ENCODE results near the gene GPER1. TPM values are rescaled to one million over a fixed set of nuclear protein-coding genes. Genes with fewer than 3 reads are reported as not detected.
A peak's percentile ranks its signal among the peaks of the same experiment; 100 is the strongest.

Gene GPER1
- polyA plus RNA-seq, 6 donors from 2014 or later, result 0.40 to 0.88 (median 0.65) TPM; not detected in 3

DNA sequence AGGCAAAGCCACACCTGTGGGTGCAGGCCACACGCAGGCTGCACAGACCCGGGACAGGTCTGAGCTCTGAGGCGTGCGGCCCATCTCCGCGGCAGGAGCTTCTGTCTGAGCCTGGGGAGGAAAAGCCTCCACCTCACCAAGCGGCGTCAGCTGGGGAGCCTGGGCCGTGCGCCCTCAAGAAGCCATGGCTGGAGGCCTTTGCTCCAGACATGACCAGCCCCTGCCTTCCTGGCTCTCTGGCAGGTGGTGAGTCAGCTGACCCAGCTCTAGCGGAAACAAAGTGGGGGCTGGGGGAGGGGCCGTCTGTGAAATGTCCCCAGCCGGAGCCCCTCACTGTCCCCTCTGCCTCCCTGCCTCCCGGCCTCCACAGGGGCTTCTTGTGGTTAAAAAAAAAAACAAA, 12.5 kb downstream of the GPER1 start:
- H3K4me3 Mint-ChIP-seq, result no peak overlapping the region
- DNase-seq (no peak), ATAC-seq (ENCODE audit: low read depth in 2 of 2) (no peak)
- peaks cover 0 to 6% (median 3%) of the 10 kb centered on the region in 7 donors for H3K9me3 Mint-ChIP-seq
- H3K36me3 Mint-ChIP-seq, result peaks cover 13 to 16% of the 10 kb centered on the region in 2 donors
- peaks cover 9 to 12% (median 12%) of the 10 kb centered on the region in 3 donors for H3K4me1 Mint-ChIP-seq
- H3K27ac Mint-ChIP-seq, result no peak overlapping the region
- no peaks in the 10 kb centered on the region for H3K27me3 Mint-ChIP-seq

GRCh38 chr7:1100834-1101562, 13.1 kb downstream of the GPER1 start:
- Mint-ChIP-seq H3K4me3 (no peak overlapping the region), H3K27ac (no peak overlapping the region), H3K9me3 (peaks cover 0 to 6% (median 3%) of the 10 kb centered on the region in 7 donors), H3K27me3 (peaks cover 0 to 3% (median 2%) of the 10 kb centered on the region in 3 donors), H3K36me3 (peaks cover 14 to 16% of the 10 kb centered on the region in 2 donors), H3K4me1 (peaks cover 13 to 18% (median 15%) of the 10 kb centered on the region in 3 donors)
- DNase-seq (no peak), ATAC-seq (ENCODE audit: low read depth in 2 of 2) (no peak)

DNA sequence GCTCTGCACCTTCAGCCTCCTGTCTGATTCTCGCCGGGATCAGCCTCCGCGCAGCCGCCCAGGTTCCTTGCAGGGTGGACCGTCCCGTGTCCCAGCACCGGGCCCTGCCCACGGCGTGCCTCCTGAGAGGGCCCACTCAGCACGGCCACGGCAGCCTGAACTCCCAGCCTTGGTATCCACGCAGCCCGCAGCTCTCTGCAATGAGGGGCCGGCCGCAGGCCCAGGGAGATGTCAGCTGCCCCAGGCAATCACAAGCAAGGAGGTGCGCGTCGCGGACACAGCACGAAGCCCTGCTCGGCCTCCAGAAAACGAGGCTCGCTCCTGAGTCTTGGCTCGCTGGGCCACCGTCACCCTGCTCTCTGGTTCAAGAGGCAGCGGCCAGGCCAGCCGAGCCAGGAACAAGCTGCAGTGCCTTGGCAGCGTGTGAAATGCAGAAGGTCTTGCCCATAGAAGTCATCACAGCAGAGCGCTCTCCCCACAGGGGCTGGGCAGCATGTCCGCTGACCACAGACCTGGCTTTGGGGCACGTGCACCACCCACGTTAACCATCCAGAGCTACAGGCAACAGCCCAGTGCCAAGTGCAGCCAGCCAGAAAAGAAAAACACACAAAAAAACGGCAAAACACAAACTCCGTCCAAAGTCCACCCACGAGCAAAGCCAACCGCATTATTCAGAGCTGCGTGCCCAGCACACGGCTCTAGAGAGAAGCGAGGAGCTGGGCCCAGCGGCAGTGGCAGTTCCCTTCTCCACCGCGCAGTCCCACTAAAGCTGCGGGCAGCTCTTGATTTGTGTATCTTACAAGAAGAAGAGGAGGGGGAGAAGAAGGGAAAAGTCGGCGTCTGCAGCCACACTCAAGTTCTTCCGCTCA, 13.9 kb downstream of the GPER1 start:
- H3K36me3 Mint-ChIP-seq, result peaks cover 16 to 19% of the 10 kb centered on the region in 2 donors
- no peak for DNase-seq
- H3K4me3 Mint-ChIP-seq, result no peak overlapping the region
- H3K9me3 Mint-ChIP-seq, result peaks cover 0 to 6% (median 3%) of the 10 kb centered on the region in 7 donors
- peak overlapping the region in 1 of 6 donors; percentile 80 for H3K27ac Mint-ChIP-seq
- H3K27me3 Mint-ChIP-seq, result peaks cover 0 to 10% (median 10%) of the 10 kb centered on the region in 3 donors
- H3K4me1 Mint-ChIP-seq, result peaks cover 18 to 23% (median 20%) of the 10 kb centered on the region in 3 donors
- no peak for ATAC-seq (ENCODE audit: low read depth in 2 of 2)

- ATAC-seq (ENCODE audit: low read depth in 2 of 2) (peak; percentile 28 to 41), DNase-seq (no peak)
- Mint-ChIP-seq H3K4me3 (peak overlapping the region in 3 of 8 donors; percentile 43 to 70 (median 49)), H3K27me3 (peaks cover 6 to 14% (median 10%) of the 10 kb centered on the region in 3 donors), H3K4me1 (peaks cover 17 to 18% (median 17%) of the 10 kb centered on the region in 3 donors), H3K36me3 (peaks cover 2 to 7% of the 10 kb centered on the region in 2 donors), H3K9me3 (peaks cover 0 to 2% (median 0%) of the 10 kb centered on the region in 7 donors), H3K27ac (peak overlapping the region in 1 of 6 donors; percentile 54)
These were observed 15.3 kb downstream of the GPER1 start for GRCh38 chr7:1103009-1103788.

GRCh38 chr7:1103789-1104515, 16.0 kb downstream of the GPER1 start:
- ATAC-seq (ENCODE audit: low read depth in 2 of 2) (no peak), DNase-seq (no peak)
- Mint-ChIP-seq H3K36me3 (peaks cover 0 to 6% of the 10 kb centered on the region in 2 donors), H3K9me3 (no peaks in the 10 kb centered on the region), H3K4me3 (peak overlapping the region in 2 of 8 donors; percentile 43 to 49), H3K27ac (peak overlapping the region in 1 of 6 donors; percentile 54), H3K4me1 (peaks cover 17 to 18% (median 17%) of the 10 kb centered on the region in 3 donors), H3K27me3 (peaks cover 6 to 16% (median 10%) of the 10 kb centered on the region in 3 donors)

- Mint-ChIP-seq H3K27me3 (peaks cover 6 to 20% (median 10%) of the 10 kb centered on the region in 3 donors), H3K4me3 (peak overlapping the region in 4 of 8 donors; percentile 26 to 74 (median 35)), H3K36me3 (peaks cover 0 to 6% of the 10 kb centered on the region in 2 donors), H3K9me3 (no peaks in the 10 kb centered on the region), H3K4me1 (peaks cover 14 to 17% (median 17%) of the 10 kb centered on the region in 3 donors), H3K27ac (peak overlapping the region in 2 of 6 donors; percentile 26 to 60)
- ATAC-seq (ENCODE audit: low read depth in 2 of 2) (no peak), DNase-seq (no peak)
These were observed 16.7 kb downstream of the GPER1 start for GRCh38 chr7:1104516-1105179.

GRCh38 chr7:1105189-1105588, 17.3 kb downstream of the GPER1 start:
- Mint-ChIP-seq H3K4me3 (peak overlapping the region in 5 of 8 donors; percentile 26 to 74 (median 36)), H3K9me3 (no peaks in the 10 kb centered on the region), H3K36me3 (peaks cover 0 to 6% of the 10 kb centered on the region in 2 donors), H3K27me3 (peaks cover 6 to 20% (median 10%) of the 10 kb centered on the region in 3 donors), H3K4me1 (peaks cover 14 to 17% (median 17%) of the 10 kb centered on the region in 3 donors), H3K27ac (peak overlapping the region in 3 of 6 donors; percentile 26 to 60 (median 56))
- ATAC-seq (ENCODE audit: low read depth in 2 of 2), result peak; percentile 68 to 86
- DNase-seq, result peak; percentile 11

GRCh38 chr7:1106063-1106792, 18.3 kb downstream of the GPER1 start:
- Mint-ChIP-seq H3K27ac (peak overlapping the region in 1 of 6 donors; percentile 88), H3K9me3 (no peaks in the 10 kb centered on the region), H3K36me3 (peaks cover 0 to 6% of the 10 kb centered on the region in 2 donors), H3K4me1 (peaks cover 14 to 17% (median 17%) of the 10 kb centered on the region in 3 donors), H3K27me3 (peaks cover 6 to 20% (median 10%) of the 10 kb centered on the region in 3 donors), H3K4me3 (no peak overlapping the region)
- no peak for ATAC-seq (ENCODE audit: low read depth in 2 of 2)
- DNase-seq, result no peak

DNA sequence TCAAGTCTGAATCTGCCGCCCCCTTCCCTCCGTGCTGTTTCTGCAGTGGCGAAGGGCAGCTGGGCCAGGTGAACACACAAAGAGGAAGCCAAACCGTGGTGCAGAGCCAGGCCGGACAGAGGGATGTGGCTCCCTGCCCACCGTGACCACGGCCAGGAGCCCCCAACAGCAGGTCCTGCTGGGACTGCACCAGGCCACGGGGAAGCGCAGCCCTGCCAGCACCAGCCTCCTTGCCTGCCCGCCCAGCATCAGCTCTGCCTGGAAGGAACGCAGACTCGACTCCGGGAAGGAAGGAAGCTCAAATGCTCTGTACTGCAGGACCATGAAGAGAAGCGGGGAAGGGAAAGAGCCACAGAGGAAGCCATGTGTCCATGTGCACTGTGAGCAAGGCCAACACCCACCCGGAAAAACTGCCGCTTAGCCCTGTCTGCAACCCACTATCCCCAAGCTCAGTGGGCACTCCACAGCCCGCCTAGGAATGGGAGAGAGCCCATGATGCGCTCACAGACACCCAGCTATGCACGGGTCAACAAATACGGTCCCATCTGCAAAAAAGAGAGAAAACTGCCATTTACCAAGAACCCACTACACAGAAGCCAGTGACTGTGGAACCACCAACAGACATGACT, 19.0 kb downstream of the GPER1 start:
- Mint-ChIP-seq H3K27me3 (peaks cover 6 to 20% (median 10%) of the 10 kb centered on the region in 3 donors), H3K9me3 (no peaks in the 10 kb centered on the region), H3K4me1 (peaks cover 14 to 17% (median 17%) of the 10 kb centered on the region in 3 donors), H3K4me3 (no peak overlapping the region), H3K36me3 (peaks cover 0 to 6% of the 10 kb centered on the region in 2 donors), H3K27ac (no peak overlapping the region)
- ATAC-seq (ENCODE audit: low read depth in 2 of 2) (no peak), DNase-seq (no peak)

- DNase-seq (no peak), ATAC-seq (ENCODE audit: low read depth in 2 of 2) (no peak)
- no peak overlapping the region for H3K27ac Mint-ChIP-seq
- H3K4me3 Mint-ChIP-seq, result no peak overlapping the region
- peaks cover 0 to 6% of the 10 kb centered on the region in 2 donors for H3K36me3 Mint-ChIP-seq
- no peaks in the 10 kb centered on the region for H3K9me3 Mint-ChIP-seq
- peaks cover 6 to 20% (median 10%) of the 10 kb centered on the region in 3 donors for H3K27me3 Mint-ChIP-seq
- peaks cover 14 to 17% (median 17%) of the 10 kb centered on the region in 3 donors for H3K4me1 Mint-ChIP-seq
These were observed 20.5 kb downstream of the GPER1 start for GRCh38 chr7:1108264-1108920.

Measured in naive B cell (primary cell).